ENCODE measurements around the gene CPM.

- TF ChIP-seq POLR2A (IDR thresholded peaks at IDR 0.05; ENCODE audit: low read depth, low read length): no peak
- TF ChIP-seq POLR2AphosphoS5 (IDR thresholded peaks at IDR 0.05; ENCODE audit: low read depth, low read length): no peak
Observed at GRCh38 chr12:68882251-68882964, 50.6 kb downstream of the CPM start.

Measured in GM12892 (cell line).